Measurements from ENCODE around the gene BICD1.

DNA sequence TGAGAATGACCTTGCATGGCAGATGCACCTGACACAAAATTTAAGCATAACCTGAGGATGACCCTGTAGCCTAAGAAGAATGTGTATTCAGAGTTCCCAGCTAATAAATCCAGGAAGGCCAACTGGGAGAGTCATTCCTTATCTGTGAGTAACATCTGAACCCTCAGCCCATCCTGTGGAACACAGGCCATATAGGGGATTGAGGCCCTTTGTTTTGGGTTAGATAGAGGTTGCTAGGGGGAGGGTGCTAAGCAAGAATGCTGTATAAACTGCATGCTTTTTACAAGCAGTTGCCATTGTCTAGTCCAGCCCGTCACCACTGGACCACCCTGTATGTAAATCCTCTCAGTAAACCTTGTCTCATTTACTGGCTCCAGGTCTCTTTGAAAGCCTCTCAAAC lies 77.0 kb downstream of the BICD1 start:
- TF ChIP-seq, protein P1, sequence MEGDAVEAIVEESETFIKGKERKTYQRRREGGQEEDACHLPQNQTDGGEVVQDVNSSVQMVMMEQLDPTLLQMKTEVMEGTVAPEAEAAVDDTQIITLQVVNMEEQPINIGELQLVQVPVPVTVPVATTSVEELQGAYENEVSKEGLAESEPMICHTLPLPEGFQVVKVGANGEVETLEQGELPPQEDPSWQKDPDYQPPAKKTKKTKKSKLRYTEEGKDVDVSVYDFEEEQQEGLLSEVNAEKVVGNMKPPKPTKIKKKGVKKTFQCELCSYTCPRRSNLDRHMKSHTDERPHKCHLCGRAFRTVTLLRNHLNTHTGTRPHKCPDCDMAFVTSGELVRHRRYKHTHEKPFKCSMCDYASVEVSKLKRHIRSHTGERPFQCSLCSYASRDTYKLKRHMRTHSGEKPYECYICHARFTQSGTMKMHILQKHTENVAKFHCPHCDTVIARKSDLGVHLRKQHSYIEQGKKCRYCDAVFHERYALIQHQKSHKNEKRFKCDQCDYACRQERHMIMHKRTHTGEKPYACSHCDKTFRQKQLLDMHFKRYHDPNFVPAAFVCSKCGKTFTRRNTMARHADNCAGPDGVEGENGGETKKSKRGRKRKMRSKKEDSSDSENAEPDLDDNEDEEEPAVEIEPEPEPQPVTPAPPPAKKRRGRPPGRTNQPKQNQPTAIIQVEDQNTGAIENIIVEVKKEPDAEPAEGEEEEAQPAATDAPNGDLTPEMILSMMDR (conservative IDR thresholded peaks at IDR 0.05; ENCODE audit: low read depth, low read length): no peak
- TF ChIP-seq EZH2 (IDR thresholded peaks at IDR 0.05; ENCODE audit: low read length, unreplicated experiment): no peak
- TF ChIP-seq EZH2phosphoT487 (IDR thresholded peaks at IDR 0.05; ENCODE audit: borderline replicate concordance, low read length): no peak
